Measurements from ENCODE around the gene PYCR2. TPM values are rescaled to one million over a fixed set of nuclear protein-coding genes. Genes with fewer than 3 reads are reported as not detected.

The PYCR2 gene
- total RNA-seq, 1 donor from 2014 or later: 38.1 TPM

- Histone ChIP-seq H4K20me1 (ENCODE audit: insufficient read depth, low read length) (no peaks in the 10 kb centered on the region), H2AFZ (ENCODE audit: low read depth, low read length) (no peak overlapping the region), H3K9me3 (ENCODE audit: insufficient read depth, low read depth, low read length) (no peaks in the 10 kb centered on the region), H3K4me1 (ENCODE audit: insufficient read depth, low read length) (no peaks in the 10 kb centered on the region), H3K9ac (ENCODE audit: low read length) (no peak overlapping the region), H3K27me3 (ENCODE audit: insufficient read depth, low read length) (no peaks in the 10 kb centered on the region), H3K4me2 (ENCODE audit: low read length) (no peak overlapping the region), H3K36me3 (ENCODE audit: insufficient read depth, low read length) (no peaks in the 10 kb centered on the region), H3K79me2 (ENCODE audit: insufficient read depth, low read length) (no peaks in the 10 kb centered on the region), H3K27ac (ENCODE audit: low read depth, low read length) (no peak overlapping the region), H3K4me3 (ENCODE audit: insufficient read depth, low read depth, low read length) (no peak overlapping the region)
- Mint-ChIP-seq H3K36me3 (ENCODE audit: low read depth, unreplicated experiment) (no peaks in the 10 kb centered on the region), H3K9me3 (ENCODE audit: unreplicated experiment) (peaks cover 6% of the 10 kb centered on the region), H3K4me1 (ENCODE audit: low read depth, unreplicated experiment) (peaks cover 4% of the 10 kb centered on the region), H3K27ac (ENCODE audit: unreplicated experiment) (no peak overlapping the region), H3K27me3 (ENCODE audit: low read depth, unreplicated experiment) (peaks cover 6% of the 10 kb centered on the region), H3K4me3 (ENCODE audit: unreplicated experiment) (no peak overlapping the region)
- FAIRE-seq: no peak
- TF ChIP-seq EZH2 (IDR thresholded peaks at IDR 0.05; ENCODE audit: insufficient read depth, low read length): no peak
- TF ChIP-seq, protein P1, sequence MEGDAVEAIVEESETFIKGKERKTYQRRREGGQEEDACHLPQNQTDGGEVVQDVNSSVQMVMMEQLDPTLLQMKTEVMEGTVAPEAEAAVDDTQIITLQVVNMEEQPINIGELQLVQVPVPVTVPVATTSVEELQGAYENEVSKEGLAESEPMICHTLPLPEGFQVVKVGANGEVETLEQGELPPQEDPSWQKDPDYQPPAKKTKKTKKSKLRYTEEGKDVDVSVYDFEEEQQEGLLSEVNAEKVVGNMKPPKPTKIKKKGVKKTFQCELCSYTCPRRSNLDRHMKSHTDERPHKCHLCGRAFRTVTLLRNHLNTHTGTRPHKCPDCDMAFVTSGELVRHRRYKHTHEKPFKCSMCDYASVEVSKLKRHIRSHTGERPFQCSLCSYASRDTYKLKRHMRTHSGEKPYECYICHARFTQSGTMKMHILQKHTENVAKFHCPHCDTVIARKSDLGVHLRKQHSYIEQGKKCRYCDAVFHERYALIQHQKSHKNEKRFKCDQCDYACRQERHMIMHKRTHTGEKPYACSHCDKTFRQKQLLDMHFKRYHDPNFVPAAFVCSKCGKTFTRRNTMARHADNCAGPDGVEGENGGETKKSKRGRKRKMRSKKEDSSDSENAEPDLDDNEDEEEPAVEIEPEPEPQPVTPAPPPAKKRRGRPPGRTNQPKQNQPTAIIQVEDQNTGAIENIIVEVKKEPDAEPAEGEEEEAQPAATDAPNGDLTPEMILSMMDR (IDR thresholded peaks at IDR 0.05; ENCODE audit: insufficient read depth, low read depth, low read length): no peak
- no peak for DNase-seq (ENCODE audit: low read depth)
These were observed 41.2 kb upstream of the PYCR2 start for GRCh38 chr1:225965231-225965630.

DNA sequence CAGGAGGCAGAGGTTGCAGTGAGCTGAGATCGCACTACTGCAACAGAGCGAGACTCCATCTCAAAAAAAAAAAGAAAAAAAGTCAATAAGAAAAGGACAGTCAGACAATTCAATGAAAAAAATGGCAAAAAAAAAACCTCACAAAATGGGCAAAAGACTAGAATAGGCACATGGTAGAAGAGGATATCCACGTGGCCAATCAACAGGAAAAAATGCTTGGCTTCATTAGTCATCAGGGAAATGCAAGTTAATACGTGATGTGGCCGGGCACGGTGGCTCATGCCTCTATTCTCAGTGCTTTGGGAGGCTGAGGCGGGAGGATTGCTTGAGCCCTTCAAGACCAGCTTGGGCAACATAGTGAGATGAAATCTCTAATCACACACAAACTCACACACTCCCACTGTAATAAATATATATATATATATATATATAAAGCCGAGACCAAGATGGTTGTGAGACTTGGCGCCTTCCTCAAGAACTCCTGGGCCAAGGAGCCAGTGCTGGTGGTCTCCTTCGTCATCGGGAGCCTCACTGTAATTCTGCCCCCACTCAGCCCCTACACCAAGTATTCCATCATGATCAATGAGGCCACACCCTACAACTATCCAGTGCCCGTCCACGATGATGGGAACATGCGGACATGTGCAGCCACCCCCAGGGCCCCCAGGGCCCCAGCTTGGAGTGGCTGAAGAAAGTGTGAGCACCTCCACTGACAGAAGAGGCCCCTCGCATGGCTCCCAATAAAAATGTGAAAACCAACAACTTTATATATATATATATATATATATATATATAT lies 39.9 kb upstream of the PYCR2 start:
- no peaks in the 10 kb centered on the region for H3K36me3 Mint-ChIP-seq (ENCODE audit: low read depth, unreplicated experiment)
- FAIRE-seq (no peak), DNase-seq (ENCODE audit: low read depth) (no peak)
- H3K27ac Mint-ChIP-seq (ENCODE audit: unreplicated experiment): no peak overlapping the region
- H3K9me3 ChIP-seq (ENCODE audit: insufficient read depth, low read depth, low read length): no peaks in the 10 kb centered on the region
- no peak overlapping the region for H3K4me2 ChIP-seq (ENCODE audit: low read length)
- no peak overlapping the region for H2AFZ ChIP-seq (ENCODE audit: low read depth, low read length)
- no peaks in the 10 kb centered on the region for H3K4me1 ChIP-seq (ENCODE audit: insufficient read depth, low read length)
- no peak overlapping the region for H3K27ac ChIP-seq (ENCODE audit: low read depth, low read length)
- no peaks in the 10 kb centered on the region for H4K20me1 ChIP-seq (ENCODE audit: insufficient read depth, low read length)
- H3K4me1 Mint-ChIP-seq (ENCODE audit: low read depth, unreplicated experiment): peaks cover 4% of the 10 kb centered on the region
- no peak for TF ChIP-seq EZH2 (IDR thresholded peaks at IDR 0.05; ENCODE audit: insufficient read depth, low read length)
- TF ChIP-seq, protein P1 (IDR thresholded peaks at IDR 0.05; ENCODE audit: insufficient read depth, low read depth, low read length): no peak
- peaks cover 5% of the 10 kb centered on the region for H3K9me3 Mint-ChIP-seq (ENCODE audit: unreplicated experiment)
- H3K4me3 Mint-ChIP-seq (ENCODE audit: unreplicated experiment): no peak overlapping the region
- H3K9ac ChIP-seq (ENCODE audit: low read length): no peak overlapping the region
- no peaks in the 10 kb centered on the region for H3K36me3 ChIP-seq (ENCODE audit: insufficient read depth, low read length)
- no peaks in the 10 kb centered on the region for H3K79me2 ChIP-seq (ENCODE audit: insufficient read depth, low read length)
- no peak overlapping the region for H3K4me3 ChIP-seq (ENCODE audit: insufficient read depth, low read depth, low read length)
- H3K27me3 ChIP-seq (ENCODE audit: insufficient read depth, low read length): no peaks in the 10 kb centered on the region
- peaks cover 9% of the 10 kb centered on the region for H3K27me3 Mint-ChIP-seq (ENCODE audit: low read depth, unreplicated experiment)

GRCh38 chr1:225962440-225962975 lies 38.5 kb upstream of the PYCR2 start:
- H3K27ac Mint-ChIP-seq (ENCODE audit: unreplicated experiment): no peak overlapping the region
- H3K4me1 Mint-ChIP-seq (ENCODE audit: low read depth, unreplicated experiment): no peaks in the 10 kb centered on the region
- no peaks in the 10 kb centered on the region for H3K9me3 ChIP-seq (ENCODE audit: insufficient read depth, low read depth, low read length)
- peaks cover 2% of the 10 kb centered on the region for H3K9me3 Mint-ChIP-seq (ENCODE audit: unreplicated experiment)
- no peaks in the 10 kb centered on the region for H4K20me1 ChIP-seq (ENCODE audit: insufficient read depth, low read length)
- FAIRE-seq (no peak), DNase-seq (ENCODE audit: low read depth) (no peak)
- no peaks in the 10 kb centered on the region for H3K27me3 ChIP-seq (ENCODE audit: insufficient read depth, low read length)
- no peaks in the 10 kb centered on the region for H3K36me3 ChIP-seq (ENCODE audit: insufficient read depth, low read length)
- no peaks in the 10 kb centered on the region for H3K4me1 ChIP-seq (ENCODE audit: insufficient read depth, low read length)
- H3K79me2 ChIP-seq (ENCODE audit: insufficient read depth, low read length): no peaks in the 10 kb centered on the region
- H3K4me3 Mint-ChIP-seq (ENCODE audit: unreplicated experiment): no peak overlapping the region
- TF ChIP-seq EZH2 (IDR thresholded peaks at IDR 0.05; ENCODE audit: insufficient read depth, low read length): no peak
- TF ChIP-seq, protein P1 (IDR thresholded peaks at IDR 0.05; ENCODE audit: insufficient read depth, low read depth, low read length): peak; percentile 16
- no peak overlapping the region for H3K27ac ChIP-seq (ENCODE audit: low read depth, low read length)
- no peak overlapping the region for H3K9ac ChIP-seq (ENCODE audit: low read length)
- H3K36me3 Mint-ChIP-seq (ENCODE audit: low read depth, unreplicated experiment): no peaks in the 10 kb centered on the region
- H3K4me3 ChIP-seq (ENCODE audit: insufficient read depth, low read depth, low read length): no peak overlapping the region
- H3K27me3 Mint-ChIP-seq (ENCODE audit: low read depth, unreplicated experiment): peaks cover 9% of the 10 kb centered on the region
- no peak overlapping the region for H2AFZ ChIP-seq (ENCODE audit: low read depth, low read length)
- no peak overlapping the region for H3K4me2 ChIP-seq (ENCODE audit: low read length)
